NCI-H1930 (cell line): Measurements from ENCODE around the gene TFG.

ENCODE experiments used
- DNase-seq, 2 experiments: peaks; one replicate each; lab custom pipeline; 2025; lab: John Stamatoyannopoulos, UW

The TFG gene

DNA sequence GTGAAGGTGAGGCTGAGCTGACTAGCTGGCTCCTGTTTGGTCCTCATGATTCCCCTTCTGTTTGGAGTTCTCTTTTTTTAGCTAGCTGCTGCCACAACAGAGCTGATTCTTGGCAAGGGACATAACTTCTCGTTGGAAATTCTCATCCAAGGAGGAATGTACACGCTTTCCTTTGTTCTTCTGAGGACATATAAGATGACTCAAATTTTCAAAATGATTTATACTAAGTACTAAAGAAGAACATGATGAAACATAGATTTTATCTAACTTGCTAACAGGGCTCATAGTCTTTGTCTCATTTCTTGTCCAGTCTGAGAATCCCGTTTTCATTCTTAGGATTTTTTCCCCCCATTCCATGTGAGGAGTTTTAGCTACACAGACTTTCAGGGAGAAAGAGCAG is 2.9 kb upstream of the TFG start:
- DNase-seq: no peak

DNA sequence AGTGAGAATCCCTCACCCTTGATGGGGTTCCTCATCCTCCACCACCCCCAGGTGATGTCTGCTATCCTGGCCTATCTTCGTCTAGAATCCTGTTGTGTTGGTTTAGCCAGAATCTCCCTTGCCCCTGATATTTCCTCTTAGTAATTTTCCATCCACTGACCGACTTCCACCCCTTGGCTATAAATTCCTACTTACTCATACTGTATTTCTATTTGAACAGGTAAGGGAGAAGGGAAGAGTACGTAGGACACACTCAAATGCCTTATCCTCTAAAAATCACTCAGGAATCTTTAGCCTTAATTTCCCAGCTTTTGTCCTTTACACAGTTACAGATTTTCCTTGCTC is 678 bp upstream of the TFG start:
- DNase-seq: no peak

DNA sequence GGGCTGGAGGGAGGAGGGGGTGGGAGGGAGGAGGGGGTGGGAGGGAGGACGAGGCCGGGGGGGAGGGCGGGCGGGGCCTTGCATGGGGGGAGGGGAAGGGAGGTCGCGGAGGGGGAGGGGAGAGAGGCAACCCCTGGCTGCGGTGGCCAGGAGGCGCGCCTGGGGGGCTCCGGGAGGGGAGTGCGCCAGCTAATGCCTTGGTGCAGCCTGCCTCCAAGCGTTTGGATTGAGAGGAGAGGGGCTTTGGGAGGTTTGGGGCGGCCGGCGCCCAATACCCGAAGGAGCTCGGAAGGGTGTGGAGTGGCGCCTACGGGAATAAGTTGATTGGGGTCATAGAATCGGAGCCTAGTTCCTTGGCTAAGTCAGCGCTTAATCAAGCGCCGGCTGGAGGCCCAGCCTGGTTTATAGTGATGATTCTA is 557 bp downstream of the TFG start:
- peak; percentile 22 to 44 for DNase-seq

DNA sequence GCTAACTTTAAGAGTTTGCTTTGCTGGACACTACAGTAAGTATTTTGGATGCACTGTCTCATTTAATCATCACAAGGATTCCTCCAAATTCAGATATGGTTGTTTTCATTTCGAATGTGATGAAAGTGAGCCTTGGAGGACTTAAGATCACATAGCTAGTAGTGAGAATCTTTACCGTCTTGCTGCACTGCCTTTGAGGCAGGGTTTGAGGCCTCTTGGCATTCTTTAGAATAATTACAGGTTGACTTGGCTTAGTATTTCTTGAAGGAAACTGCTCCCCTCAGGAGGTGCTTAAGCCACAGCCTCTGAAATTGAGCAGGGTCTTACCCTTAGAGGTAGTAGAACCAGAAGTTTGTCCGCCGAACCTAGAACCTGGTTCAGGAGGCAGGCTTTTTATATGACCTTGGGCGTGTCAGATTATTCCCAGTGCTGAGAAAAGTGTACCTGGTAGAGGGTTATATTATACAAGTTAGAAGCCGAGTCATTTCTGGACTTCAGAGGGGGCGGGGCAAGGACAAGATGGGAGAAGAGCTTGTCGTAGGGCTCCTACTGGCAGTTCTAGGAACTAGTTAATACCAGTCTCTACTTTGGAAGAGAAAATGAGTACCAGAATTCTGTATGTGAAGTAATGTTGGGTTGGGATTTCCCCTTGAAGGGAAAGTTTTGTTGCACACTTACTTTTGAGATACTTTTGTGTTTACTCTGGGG is 1.1 kb downstream of the TFG start:
- DNase-seq: no peak

DNA sequence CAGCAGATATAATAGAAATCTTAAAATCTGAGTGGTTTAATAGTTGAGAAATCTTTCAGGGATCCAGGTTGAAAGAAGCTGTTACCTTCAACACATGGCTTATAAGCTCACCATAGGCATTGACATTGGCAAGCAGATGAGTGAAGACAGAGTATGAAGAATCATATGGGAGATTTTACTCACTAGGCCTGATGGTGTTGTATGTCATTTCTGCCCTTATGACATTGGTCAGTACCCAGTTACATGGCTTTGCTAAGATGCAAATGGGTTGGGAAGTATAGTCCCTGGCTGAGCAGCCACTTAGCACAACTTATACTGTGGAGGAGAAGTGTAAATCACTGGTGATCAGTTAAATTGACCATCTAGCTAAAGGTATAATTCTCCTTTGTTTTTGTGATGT is 5.9 kb downstream of the TFG start:
- no peak for DNase-seq

DNA sequence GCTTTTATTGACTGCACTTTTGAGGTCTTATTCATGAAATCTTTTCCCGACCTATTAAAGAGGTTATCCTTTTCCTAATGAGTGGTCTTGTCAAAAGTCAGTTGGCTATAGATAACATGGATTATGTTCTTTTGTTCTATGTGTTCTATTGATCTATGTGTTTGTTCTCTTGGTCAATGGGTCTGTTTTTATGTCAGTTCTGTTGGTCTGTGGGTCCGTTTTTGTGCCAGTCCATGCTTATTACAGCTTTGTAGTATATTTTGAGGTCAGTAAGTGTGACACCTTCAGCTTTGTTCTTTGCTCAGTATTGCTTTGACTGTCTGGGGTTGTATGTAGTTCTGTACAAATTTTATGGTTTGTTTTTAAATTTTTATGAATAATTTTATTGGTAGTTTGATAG is 7.8 kb downstream of the TFG start:
- DNase-seq: no peak

DNA sequence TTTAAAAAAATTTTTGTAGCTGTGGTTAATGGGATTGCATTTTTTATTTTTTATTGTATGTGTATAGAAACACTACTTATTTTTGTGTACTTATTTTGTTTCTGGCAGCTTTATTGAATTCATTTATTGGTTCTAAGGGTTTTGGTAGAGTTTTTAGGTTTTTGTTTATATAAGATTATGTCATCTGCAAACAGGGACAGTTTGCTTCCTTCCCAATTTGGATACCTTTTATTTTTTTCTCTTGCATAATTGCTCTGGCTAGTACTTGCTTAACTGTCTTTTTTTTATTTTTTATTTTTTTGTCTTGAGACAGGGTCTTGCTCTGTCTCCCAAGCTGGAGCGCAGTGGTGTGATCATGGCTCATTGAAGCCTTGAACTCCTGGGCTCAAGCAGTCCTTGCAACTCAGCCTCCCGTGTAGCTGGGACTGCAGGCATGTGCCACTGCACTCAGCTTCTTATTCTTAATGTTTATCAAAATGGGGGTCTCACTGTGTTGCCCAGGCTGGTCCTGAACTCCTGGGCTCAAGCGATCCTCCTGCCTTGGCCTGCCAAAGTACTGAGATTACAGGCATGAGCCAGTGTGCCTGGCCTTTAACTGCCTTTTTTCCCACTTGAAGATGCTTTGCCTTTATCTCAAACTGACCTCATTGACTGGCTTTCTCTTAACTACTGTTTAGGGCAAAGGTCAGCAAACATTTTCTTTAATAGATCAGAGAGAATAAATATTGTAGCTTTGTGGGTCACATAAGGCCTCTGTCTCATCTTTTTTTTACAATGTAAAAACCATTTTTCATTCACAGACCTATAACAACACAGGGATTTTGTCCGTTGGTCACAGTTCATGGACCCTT is 8.6 kb downstream of the TFG start:
- DNase-seq: no peak

DNA sequence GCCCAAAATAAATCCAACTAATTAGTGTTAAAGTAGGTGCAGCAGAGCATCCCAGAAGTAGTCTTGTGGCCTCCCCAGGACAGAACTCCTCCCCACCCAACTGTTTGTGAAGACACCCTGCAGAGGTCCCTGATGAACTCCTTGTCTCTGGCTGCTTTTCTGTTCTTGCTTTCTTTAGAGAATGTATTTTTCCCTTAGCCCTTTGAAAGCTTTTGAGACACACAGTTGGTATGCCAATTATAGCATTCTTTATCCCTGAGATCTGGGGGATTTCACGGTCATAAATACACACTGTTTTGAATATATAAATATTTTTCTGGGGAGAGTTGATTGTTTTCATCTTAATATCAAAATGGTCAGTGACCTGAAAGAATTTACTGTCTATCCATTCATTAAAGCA is 9.8 kb downstream of the TFG start:
- no peak for DNase-seq

DNA sequence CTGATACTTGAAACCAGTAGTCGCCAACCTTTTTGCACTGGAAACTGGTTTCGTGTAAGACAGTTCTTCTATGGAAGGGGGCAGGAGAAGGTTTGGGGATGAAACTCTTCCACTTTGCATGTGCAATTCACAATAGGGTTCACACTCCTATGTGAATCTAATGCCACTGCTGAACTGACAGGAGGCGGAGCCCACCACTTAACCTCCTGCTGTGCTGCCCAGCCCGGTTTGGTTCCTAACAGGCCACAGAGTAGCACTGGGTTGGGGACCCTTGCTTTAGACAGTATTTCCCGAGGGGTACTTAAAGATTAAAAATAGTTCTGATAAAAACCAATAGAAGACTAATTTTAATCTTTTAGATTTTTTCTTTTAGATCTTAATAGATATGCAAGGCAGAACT is 11.1 kb downstream of the TFG start:
- DNase-seq: no peak

DNA sequence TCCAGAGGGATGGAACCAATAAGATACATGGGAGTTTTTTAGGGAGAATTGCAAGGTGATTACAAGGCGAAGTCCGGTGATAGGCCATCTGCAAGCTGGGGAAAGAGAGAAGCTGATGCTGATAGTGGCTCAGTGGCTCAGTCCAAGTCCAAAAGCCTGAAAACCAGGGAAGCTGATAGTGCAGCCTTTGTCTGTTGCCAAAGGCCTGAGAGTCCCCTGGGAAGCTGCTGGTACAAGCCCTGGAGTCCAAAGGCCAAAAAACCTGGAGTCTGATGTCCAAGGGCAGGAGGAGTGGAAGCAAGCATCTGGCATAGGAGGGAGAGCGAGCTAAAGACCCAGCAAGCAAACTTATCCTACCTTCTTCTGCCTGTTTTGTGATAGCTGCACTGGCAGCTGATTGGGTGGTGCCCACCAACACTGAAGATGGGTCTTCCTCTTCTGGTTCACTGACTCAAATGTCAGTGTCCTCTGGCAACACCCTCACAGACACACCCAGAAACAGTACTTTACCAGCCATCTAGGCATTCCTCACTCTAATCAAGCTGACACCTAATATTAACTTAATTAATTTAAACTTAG is 16.7 kb downstream of the TFG start:
- no peak for DNase-seq

DNA sequence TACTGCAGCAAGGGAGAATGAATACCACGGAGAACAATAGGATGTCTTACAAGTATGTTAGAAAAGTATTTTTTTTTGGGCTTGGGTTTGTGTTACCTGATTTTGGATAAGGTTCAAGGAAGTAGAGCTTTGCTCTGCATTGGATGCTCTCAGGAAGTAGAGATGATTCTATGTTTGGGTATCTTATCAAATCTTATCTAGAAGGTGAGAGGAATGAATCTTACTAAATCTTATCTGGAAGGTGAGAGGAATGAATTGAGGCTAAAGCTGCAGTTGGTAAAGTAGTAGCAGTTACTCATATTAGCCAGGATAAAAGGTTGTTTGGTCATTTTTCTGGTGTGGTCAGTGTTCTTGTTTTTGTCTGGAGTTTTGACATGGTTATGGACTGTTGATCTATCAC is 17.4 kb downstream of the TFG start:
- no peak for DNase-seq

DNA sequence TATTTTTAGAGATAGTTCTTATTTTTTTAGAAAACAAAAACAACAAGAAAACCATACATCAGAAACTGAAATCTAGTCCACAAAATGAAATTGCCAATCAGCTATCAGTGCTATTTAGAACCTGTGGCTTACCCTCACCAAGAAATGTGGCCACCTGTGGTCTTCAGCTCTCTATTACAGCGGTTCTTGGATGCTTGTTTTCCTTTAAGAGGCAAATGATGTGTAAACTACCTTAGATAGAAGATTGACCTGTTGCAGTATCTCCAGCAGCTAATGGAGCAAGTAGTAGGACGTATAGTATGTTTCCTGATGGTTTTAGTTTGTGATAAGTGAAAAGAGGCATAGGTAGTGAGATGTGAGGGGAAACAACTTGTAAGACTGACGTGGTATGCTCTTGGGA is 21.2 kb downstream of the TFG start:
- DNase-seq: no peak

DNA sequence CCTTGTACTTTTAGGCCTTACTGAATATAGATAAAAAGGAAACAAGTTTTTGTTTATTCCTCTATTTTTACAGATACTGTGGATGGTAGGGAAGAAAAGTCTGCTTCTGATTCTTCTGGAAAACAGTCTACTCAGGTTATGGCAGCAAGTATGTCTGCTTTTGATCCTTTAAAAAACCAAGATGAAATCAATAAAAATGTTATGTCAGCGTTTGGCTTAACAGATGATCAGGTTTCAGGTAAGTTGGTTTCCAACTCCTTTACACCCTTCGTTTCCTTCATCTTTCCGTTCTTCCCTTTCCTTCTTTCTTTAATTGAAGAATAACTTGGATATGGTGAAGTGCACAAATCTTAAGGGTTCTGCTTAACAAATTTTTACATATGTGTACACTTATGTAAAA is 23.1 kb downstream of the TFG start:
- no peak for DNase-seq

DNA sequence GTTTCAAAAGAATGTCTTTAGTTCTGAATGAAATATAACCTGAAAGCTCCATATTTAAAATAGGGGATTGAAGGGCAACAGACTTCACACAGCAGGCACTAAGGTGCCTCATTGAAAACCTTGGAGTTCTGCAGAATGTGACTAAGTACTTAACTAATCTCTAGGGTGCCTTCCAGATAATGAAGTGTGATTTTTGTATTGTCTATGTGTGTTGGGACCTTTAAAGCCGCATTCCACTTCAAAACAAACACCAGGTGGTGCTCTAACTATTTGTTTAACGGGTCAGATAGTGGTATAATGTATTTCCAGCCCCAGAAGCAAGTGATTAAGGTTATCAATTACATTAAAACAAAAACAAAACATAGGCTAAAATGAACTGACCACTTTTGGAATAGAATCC is 28.0 kb downstream of the TFG start:
- no peak for DNase-seq

DNA sequence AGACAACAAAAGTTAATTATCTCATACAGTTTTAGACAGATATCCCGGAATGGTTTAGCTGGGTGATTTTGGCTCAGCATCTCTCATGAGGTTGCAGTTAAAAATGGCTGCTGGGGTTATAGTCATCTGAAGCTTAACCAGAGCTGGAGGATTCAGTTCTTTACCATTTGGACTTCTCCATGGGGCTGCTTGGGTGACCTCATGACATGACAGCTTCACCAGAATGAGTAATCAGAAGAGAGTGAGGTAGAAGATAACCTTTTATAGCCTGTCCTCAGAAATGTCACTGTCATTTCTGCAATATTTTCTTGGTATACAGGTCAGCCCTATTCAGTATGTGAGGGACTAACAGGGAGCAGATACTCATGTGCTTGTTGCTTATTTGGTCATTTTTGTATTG is 30.9 kb downstream of the TFG start:
- no peak for DNase-seq

DNA sequence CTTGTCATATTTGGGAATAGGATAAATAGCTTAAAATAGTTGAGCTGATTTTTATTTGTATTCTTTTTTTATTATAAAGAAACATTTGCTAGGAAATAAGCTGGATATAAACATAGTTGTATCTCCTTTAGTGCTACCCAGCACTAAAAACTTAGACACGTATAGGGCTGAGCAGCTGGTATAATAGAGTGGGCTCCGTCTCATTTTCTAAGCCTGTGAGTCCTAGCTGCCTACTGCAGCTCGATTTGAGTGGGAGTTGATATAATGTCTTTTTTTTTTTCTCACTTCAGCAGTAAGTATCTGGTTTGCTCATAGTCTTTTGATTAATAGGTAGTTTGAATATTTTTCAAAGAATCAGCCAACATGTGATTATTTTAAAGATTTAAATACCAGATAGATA is 34.2 kb downstream of the TFG start:
- DNase-seq: no peak

DNA sequence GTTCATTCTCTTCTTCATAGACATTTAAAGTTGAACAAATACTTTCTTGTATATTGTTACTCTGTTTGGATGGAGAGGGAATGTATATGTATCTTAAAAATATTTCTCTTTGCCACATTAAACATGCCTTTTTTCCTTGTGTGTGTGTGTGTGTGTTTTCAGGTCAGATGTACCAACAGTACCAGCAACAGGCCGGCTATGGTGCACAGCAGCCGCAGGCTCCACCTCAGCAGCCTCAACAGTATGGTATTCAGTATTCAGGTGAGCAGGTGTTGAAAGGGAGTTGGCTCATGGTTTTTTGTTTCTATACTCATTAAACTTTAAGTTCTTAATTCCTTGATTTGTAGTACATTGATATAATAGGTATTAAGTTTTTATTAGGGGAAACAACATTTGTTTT is 35.4 kb downstream of the TFG start:
- DNase-seq: no peak

DNA sequence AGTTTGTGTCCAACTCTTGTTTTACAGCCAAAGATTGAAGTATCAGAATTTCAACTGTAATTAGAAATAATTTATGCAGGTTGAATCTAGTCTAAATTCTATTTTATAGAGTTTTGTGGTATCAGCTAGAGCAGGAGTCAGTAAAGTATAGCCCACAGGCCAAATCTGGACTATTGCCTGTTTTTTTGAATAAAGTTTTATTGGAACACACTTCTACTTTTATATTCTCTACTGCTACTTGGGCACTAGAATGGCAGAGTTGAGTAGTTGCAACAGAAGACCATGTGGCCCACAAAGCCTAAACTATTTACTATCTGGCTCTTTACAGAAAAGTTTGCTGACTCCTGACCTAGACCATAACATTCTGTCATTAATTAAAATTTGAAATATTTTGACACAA is 36.3 kb downstream of the TFG start:
- DNase-seq: no peak

DNA sequence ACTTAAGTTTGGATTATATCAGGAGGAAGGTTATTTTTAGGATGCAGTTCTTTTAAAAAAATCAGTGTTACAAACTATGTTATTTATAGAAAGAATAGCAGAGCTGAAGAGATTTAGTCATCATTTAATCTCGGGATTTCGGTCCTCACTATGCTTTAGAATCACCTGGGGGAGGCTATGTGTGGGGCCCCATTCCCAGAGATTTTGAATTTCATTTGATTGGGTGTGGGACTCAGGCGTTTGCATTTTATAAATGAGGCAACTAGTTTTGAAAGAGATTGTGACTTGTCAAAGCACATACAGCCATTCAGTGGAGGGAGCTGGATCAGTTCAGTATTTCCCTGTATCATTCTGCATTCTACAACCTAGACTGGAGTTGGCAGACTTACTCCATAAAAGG is 36.8 kb downstream of the TFG start:
- DNase-seq: no peak

DNA sequence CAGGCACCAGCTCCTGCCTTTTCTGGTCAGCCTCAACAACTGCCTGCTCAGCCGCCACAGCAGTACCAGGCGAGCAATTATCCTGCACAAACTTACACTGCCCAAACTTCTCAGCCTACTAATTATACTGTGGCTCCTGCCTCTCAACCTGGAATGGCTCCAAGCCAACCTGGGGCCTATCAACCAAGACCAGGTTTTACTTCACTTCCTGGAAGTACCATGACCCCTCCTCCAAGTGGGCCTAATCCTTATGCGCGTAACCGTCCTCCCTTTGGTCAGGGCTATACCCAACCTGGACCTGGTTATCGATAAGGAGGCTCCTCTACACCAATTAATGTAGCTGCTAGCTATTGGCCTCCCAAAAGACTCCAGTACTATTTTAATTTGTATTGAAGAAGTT is 38.9 kb downstream of the TFG start:
- no peak for DNase-seq

DNA sequence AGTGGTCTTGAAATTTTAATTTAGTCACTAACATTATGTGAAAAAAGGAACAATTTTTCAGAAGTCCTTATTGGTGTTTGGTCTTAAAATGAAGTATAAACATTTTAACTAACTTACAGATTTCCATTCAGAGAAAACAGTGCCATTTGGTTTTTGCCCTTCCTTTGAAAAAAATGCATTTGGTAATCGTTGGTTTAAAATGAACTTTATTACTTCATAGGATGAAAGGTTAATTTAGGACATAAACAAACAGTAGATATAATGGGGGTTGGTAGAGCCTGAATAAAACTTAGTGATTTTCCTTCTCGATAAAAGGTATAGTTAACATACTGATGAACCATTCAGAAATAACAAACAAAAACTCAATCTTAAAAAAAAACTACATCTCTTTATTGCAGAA is 39.7 kb downstream of the TFG start:
- no peak for DNase-seq

DNA sequence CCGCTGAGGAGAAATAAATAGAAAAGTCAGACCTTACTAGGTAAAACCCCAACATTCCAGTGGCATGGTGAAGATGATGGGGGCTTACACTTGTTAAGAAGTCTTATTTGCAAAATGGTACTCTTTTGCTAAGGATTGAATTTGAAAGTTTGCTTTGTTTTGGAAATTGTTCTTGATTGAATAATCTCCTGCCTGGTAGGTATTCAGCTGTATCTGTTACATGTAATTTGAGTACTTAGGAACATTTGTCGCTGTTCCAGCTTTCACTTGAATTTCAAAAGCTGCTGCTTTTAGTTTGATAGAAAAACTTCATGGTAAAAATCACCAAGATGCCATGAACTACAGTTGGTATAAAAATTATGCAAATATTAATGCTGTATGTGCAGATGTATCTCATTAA is 44.6 kb downstream of the TFG start:
- no peak for DNase-seq

DNA sequence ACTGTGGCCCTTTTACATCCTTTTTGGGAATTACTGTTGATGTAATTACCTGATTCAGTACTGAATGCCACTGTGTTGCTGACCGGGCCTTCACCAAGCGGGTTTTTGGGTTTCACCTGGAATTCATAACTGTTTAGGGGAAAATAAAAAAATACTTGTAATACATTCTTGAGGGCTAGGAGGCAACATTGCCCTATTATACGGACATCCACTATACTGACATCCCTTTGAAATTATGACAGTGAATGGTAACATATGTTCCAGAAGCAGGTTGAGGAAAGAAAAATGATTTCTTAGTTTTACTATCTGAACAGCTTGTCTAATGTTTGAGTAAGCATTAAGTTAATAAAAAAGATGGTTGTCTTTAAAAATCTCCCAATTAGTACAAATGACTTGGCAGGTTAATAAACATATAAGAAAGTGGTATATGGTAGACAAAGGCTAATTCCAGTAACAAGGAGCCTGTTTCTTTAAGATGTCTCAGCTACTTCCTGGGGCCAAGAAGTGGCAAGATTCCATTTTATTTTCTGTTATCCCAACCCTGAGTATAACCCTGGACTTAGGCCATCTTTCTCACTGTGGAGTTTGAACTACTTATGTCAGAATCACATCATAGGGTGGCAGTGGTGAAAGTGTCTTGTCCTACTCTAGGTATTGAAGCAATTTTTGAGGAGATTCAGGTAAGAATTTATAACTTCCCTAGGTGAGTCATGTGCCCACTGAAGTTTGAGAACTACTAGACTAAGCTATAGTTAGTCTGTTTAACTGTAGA is 45.5 kb downstream of the TFG start:
- DNase-seq: no peak
